Measurements from ENCODE around the gene KLHL25. TPM values are rescaled to one million over a fixed set of nuclear protein-coding genes. Genes with fewer than 3 reads are reported as not detected.
"Not testable (repeated sequence)": the region's sequence is repeated elsewhere in the genome, so short reads cannot be mapped to it uniquely, and the experiment has no call there.

The KLHL25 gene
- total and polyA plus RNA-seq, 4 donors: 2.3 to 34.2 (median 11.4) TPM

DNA sequence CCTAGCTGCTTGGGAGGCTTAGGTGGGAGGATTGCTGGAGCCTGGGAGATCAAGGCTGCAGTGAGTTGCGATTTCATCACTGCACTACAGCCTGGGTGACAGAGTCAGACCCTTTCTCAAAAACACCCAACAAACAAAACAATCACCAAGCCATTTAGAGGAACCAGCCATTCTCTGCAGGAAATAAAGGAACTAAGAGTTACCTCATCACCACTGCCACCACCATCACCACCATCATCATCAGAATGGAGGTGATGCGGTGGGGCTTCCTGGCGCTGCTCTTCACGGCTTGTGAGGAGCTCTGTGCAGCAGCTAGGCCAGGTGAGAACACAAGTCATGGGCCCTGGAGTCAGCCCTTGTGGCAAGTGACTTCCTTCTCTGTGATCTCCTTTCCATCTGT is 37.7 kb upstream of the KLHL25 start:
- no peak for DNase-seq (ENCODE audit: low spot score)
- WGBS: 88% methylated on average over 4 of the region's 4 CpGs
- Histone ChIP-seq H3K9me3 (ENCODE audit: control insufficient read depth in 4 of 4, low read length in 3 of 4) (no peaks in the 10 kb centered on the region), H3K36me3 (ENCODE audit: control insufficient read depth in 4 of 4, insufficient read depth in 3 of 4, low read depth in 1 of 4, low read length in 3 of 4) (no peaks in the 10 kb centered on the region), H3K4me3 (ENCODE audit: low read depth in 1 of 3, low read length in 3 of 3) (no peak overlapping the region), H3K9ac (ENCODE audit: low read depth in 1 of 2, low read length in 2 of 2) (no peak overlapping the region), H3K4me1 (ENCODE audit: control insufficient read depth in 4 of 4, insufficient read depth in 4 of 4, low read length in 3 of 4) (no peaks in the 10 kb centered on the region), H3K27ac (ENCODE audit: low read depth in 1 of 2, low read length in 2 of 2) (no peak overlapping the region), H3K27me3 (ENCODE audit: control insufficient read depth in 4 of 4, insufficient read depth in 4 of 4, low read length in 3 of 4) (no peaks in the 10 kb centered on the region)
- no peak for TF ChIP-seq GABPA (IDR thresholded peaks at IDR 0.05 in 1 of 2, conservative IDR thresholded peaks at IDR 0.05 in 1 of 2)
- TF ChIP-seq, protein P1, sequence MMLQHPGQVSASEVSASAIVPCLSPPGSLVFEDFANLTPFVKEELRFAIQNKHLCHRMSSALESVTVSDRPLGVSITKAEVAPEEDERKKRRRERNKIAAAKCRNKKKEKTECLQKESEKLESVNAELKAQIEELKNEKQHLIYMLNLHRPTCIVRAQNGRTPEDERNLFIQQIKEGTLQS (IDR thresholded peaks at IDR 0.05): no peak
- no peak for TF ChIP-seq HNF4A (conservative IDR thresholded peaks at IDR 0.05)

DNA sequence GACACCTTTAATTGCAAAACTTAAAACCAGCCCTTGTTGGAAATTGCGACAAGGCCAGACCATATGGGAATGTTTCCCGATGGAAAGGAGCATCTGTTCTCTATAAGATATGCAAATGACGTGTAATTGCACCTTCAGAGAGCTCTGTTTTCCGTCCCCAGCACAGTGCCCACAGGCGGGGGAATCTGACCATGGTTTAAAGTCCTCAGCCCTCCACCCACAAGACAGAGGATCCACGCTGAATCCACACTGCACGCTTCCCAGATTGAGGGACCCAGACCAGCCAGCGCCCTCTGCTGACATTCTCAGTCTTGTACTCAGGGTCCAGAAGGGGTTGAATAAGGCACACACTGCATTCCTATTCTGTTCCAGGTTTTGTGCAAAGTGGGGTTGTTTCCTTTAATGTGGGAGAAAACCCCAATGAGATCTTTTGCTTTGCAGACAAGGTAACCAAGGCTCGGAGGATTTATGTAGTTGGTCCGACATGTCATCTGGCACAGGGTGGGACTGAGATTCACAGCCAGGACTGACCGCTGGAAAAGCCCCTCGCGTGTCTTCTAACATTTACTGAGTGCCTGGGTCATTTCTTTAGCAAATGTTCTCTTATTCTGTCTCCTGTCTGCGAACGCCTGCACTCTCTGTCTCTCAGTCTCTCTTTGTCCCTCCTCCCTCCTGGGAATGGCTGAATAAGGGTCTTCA is 36.8 kb upstream of the KLHL25 start:
- no peak for TF ChIP-seq JUND (IDR thresholded peaks at IDR 0.05)
- no peak for TF ChIP-seq FOXA2 (IDR thresholded peaks at IDR 0.05)
- TF ChIP-seq NR2F2 (IDR thresholded peaks at IDR 0.05): no peak
- no peak for TF ChIP-seq YY1 (IDR thresholded peaks at IDR 0.05)
- TF ChIP-seq, protein P2, sequence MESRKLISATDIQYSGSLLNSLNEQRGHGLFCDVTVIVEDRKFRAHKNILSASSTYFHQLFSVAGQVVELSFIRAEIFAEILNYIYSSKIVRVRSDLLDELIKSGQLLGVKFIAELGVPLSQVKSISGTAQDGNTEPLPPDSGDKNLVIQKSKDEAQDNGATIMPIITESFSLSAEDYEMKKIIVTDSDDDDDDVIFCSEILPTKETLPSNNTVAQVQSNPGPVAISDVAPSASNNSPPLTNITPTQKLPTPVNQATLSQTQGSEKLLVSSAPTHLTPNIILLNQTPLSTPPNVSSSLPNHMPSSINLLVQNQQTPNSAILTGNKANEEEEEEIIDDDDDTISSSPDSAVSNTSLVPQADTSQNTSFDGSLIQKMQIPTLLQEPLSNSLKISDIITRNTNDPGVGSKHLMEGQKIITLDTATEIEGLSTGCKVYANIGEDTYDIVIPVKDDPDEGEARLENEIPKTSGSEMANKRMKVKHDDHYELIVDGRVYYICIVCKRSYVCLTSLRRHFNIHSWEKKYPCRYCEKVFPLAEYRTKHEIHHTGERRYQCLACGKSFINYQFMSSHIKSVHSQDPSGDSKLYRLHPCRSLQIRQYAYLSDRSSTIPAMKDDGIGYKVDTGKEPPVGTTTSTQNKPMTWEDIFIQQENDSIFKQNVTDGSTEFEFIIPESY (IDR thresholded peaks at IDR 0.05): no peak
- no peak for TF ChIP-seq SP1 (IDR thresholded peaks at IDR 0.05)
- TF ChIP-seq, protein P3, sequence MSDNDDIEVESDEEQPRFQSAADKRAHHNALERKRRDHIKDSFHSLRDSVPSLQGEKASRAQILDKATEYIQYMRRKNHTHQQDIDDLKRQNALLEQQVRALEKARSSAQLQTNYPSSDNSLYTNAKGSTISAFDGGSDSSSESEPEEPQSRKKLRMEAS (IDR thresholded peaks at IDR 0.05): no peak
- no peak for TF ChIP-seq HNF4G (IDR thresholded peaks at IDR 0.05)
- peak in 1 of 2 donors; percentile 27 for TF ChIP-seq RXRA (IDR thresholded peaks at IDR 0.05)
- peak; percentile 87 to 95 for TF ChIP-seq RAD21 (IDR thresholded peaks at IDR 0.05)
- TF ChIP-seq, protein P1 (IDR thresholded peaks at IDR 0.05): no peak
- TF ChIP-seq HNF4A (conservative IDR thresholded peaks at IDR 0.05): peak; percentile 48 to 69
- TF ChIP-seq, protein P4, sequence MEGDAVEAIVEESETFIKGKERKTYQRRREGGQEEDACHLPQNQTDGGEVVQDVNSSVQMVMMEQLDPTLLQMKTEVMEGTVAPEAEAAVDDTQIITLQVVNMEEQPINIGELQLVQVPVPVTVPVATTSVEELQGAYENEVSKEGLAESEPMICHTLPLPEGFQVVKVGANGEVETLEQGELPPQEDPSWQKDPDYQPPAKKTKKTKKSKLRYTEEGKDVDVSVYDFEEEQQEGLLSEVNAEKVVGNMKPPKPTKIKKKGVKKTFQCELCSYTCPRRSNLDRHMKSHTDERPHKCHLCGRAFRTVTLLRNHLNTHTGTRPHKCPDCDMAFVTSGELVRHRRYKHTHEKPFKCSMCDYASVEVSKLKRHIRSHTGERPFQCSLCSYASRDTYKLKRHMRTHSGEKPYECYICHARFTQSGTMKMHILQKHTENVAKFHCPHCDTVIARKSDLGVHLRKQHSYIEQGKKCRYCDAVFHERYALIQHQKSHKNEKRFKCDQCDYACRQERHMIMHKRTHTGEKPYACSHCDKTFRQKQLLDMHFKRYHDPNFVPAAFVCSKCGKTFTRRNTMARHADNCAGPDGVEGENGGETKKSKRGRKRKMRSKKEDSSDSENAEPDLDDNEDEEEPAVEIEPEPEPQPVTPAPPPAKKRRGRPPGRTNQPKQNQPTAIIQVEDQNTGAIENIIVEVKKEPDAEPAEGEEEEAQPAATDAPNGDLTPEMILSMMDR (IDR thresholded peaks at IDR 0.05; ENCODE audit: low read depth, low read length, missing input control): peak; percentile 63
- H3K4me1 ChIP-seq (ENCODE audit: control insufficient read depth in 4 of 4, insufficient read depth in 4 of 4, low read length in 3 of 4): no peaks in the 10 kb centered on the region
- no peak overlapping the region for H3K9ac ChIP-seq (ENCODE audit: low read depth in 1 of 2, low read length in 2 of 2)
- 52% methylated on average over 15 of the region's 15 CpGs for WGBS
- H3K27ac ChIP-seq (ENCODE audit: low read depth in 1 of 2, low read length in 2 of 2): no peak overlapping the region
- H3K4me3 ChIP-seq (ENCODE audit: low read depth in 1 of 3, low read length in 3 of 3): no peak overlapping the region
- no peaks in the 10 kb centered on the region for H3K27me3 ChIP-seq (ENCODE audit: control insufficient read depth in 4 of 4, insufficient read depth in 4 of 4, low read length in 3 of 4)
- no peaks in the 10 kb centered on the region for H3K36me3 ChIP-seq (ENCODE audit: control insufficient read depth in 4 of 4, insufficient read depth in 3 of 4, low read depth in 1 of 4, low read length in 3 of 4)
- DNase-seq (ENCODE audit: low spot score): peak; percentile 56
- no peaks in the 10 kb centered on the region for H3K9me3 ChIP-seq (ENCODE audit: control insufficient read depth in 4 of 4, low read length in 3 of 4)

DNA sequence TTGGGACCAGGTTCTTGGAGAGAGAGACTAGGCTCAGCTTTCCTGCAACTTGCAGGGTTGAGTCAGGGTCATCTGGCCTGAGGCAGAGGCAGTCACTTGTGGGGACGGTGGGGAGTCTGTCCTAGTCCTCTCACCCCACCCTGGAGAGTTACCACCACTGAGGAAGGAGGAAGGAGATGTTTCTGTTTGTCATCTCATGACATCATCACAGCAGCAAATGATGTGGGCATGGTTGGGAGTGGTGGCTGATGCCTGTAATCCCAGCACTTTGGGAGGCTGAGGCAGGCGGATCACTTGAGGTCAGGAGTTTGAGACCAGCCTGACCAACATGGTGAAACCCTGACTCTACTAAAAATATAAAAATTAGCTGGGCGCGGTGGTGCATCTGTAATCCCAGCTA is 35.0 kb upstream of the KLHL25 start:
- H3K4me1 ChIP-seq (ENCODE audit: control insufficient read depth in 4 of 4, insufficient read depth in 4 of 4, low read length in 3 of 4); H3K27ac ChIP-seq (ENCODE audit: low read depth in 1 of 2, low read length in 2 of 2); H3K27me3 ChIP-seq (ENCODE audit: control insufficient read depth in 4 of 4, insufficient read depth in 4 of 4, low read length in 3 of 4); H3K9ac ChIP-seq (ENCODE audit: low read depth in 1 of 2, low read length in 2 of 2); DNase-seq (ENCODE audit: low spot score); H3K9me3 ChIP-seq (ENCODE audit: control insufficient read depth in 4 of 4, low read length in 3 of 4); H3K4me3 ChIP-seq (ENCODE audit: low read depth in 1 of 3, low read length in 3 of 3); H3K36me3 ChIP-seq (ENCODE audit: control insufficient read depth in 4 of 4, insufficient read depth in 3 of 4, low read depth in 1 of 4, low read length in 3 of 4): not testable (repeated sequence)
- WGBS: 94% methylated on average over 4 of the region's 4 CpGs
